ENCODE measurements around the gene STX7.
"Not testable (repeated sequence)": the region's sequence is repeated elsewhere in the genome, so short reads cannot be mapped to it uniquely, and the experiment has no call there.

STX7 gene

GRCh38 chr6:132512638-132513632 is at the start of gene STX7:
Gene STX7, minus strand, starts transcription at chr6:132513116. Its CDS starts 9,586 bp downstream, at chr6:132503530.
- peak; percentile 78 for DNase-seq (ENCODE audit: low read depth)

GRCh38 chr6:132560087-132560486 is 47.2 kb upstream of the STX7 start:
- DNase-seq (ENCODE audit: low read depth): not testable (repeated sequence)

GRCh38 chr6:132552372-132552771 is 39.5 kb upstream of the STX7 start, which contains the start of gene TAAR8:
Gene TAAR8, plus strand, starts transcription at chr6:132552672. Its CDS starts 21 bp downstream, at chr6:132552693.
- DNase-seq (ENCODE audit: low read depth): no peak

GRCh38 chr6:132551214-132551613 is 38.3 kb upstream of the STX7 start:
- DNase-seq (ENCODE audit: low read depth): no peak

- DNase-seq (ENCODE audit: low read depth): no peak
These were observed 36.0 kb upstream of the STX7 start for GRCh38 chr6:132548746-132549463.

GRCh38 chr6:132544826-132545225 is 31.9 kb upstream of the STX7 start:
- no peak for DNase-seq (ENCODE audit: low read depth)

- no peak for DNase-seq (ENCODE audit: low read depth)
These were observed 25.1 kb upstream of the STX7 start, which contains the start of gene TAAR9 for GRCh38 chr6:132537977-132538376. Gene TAAR9, plus strand, starts transcription at chr6:132538277. Its CDS starts 13 bp downstream, at chr6:132538290.

GRCh38 chr6:132537145-132537544 is 24.2 kb upstream of the STX7 start:
- DNase-seq (ENCODE audit: low read depth): no peak

GRCh38 chr6:132534546-132534945 is 21.6 kb upstream of the STX7 start:
- DNase-seq (ENCODE audit: low read depth): not testable (repeated sequence)

- peak; percentile 67 for DNase-seq (ENCODE audit: low read depth)
These were observed 17.5 kb upstream of the STX7 start for GRCh38 chr6:132530293-132530974.

- DNase-seq (ENCODE audit: low read depth): no peak
These were observed 14.9 kb upstream of the STX7 start for GRCh38 chr6:132527791-132528190.

GRCh38 chr6:132526461-132526860 is 13.5 kb upstream of the STX7 start:
- DNase-seq (ENCODE audit: low read depth): no peak

GRCh38 chr6:132525866-132526265 is 12.9 kb upstream of the STX7 start:
- DNase-seq (ENCODE audit: low read depth): no peak

GRCh38 chr6:132524646-132525045 is 11.7 kb upstream of the STX7 start:
- no peak for DNase-seq (ENCODE audit: low read depth)

GRCh38 chr6:132520953-132521352 is 8.0 kb upstream of the STX7 start:
- DNase-seq (ENCODE audit: low read depth): no peak

- DNase-seq (ENCODE audit: low read depth): no peak
These were observed 2.5 kb upstream of the STX7 start for GRCh38 chr6:132515386-132515785.

- no peak for DNase-seq (ENCODE audit: low read depth)
These were observed 1.1 kb upstream of the STX7 start for GRCh38 chr6:132513831-132514545.

- DNase-seq (ENCODE audit: low read depth): no peak
These were observed 626 bp downstream of the STX7 start for GRCh38 chr6:132512342-132512637.

GRCh38 chr6:132511831-132512220 is 1.1 kb downstream of the STX7 start:
- no peak for DNase-seq (ENCODE audit: low read depth)

- DNase-seq (ENCODE audit: low read depth): no peak
These were observed 1.6 kb downstream of the STX7 start for GRCh38 chr6:132511210-132511830.
